T-helper 1 cell treated with Interleukin-12 subunit alpha and Interleukin-12 subunit beta and Interleukin-4 antibody, amounts not matched to agents 30 ng/mL and 1 ng/mL, for 36 hours (primary cell): ENCODE results near the gene GALNT3. TPM values are rescaled to one million over a fixed set of nuclear protein-coding genes. Genes with fewer than 3 reads are reported as not detected.

Experiments
- intact Hi-C: fragments of 100-400 bp; cut with micrococcal nuclease; formaldehyde crosslinking; loops from one replicate; pipeline ENCODE4 v1.15.1; 2024
- total RNA-seq: library from RNA; stranded (reverse); gene quantifications from 2 replicates; pipeline ENCODE4 v1.2.3, GENCODE V29; 2022

Gene GALNT3
- 15.4 and 17.5 TPM in 2 replicates for total RNA-seq

DNA sequence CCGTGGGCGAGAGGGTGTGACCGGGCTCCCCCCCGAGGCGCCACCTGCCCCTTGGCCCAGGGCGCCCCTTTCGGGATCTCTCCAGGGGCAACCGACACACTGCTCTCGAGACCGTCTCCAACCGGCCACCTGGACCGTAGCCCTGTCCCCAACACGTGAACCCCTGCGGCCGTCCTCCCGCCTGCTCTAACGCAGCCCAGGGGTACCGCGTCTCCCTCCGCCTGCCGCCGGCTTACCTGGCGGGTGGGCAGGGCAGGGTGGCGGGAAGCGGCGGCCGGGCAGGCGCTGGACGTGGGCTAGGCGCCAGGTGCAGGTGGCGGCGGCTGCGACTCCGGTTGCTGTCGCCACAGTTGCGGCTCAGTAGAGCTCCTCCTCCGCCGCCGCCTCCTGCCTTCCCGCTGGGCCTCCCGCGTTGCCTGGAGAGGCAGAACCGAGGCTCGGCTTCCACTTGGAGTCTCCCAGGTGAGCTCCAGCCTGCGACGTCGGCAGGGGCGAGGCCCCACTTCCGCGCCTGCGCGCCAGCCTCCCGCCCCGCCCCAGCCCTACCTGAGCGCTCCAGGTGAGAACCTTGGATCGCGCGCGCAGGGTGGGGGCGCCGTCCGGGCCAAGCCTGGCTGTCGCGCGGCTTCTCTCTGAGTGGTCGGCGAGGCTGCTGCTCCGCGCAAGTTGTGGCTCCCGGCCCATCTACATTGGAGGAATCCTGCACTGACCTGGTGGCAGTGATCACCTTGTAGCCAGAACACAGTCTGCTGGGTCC, at the start of gene GALNT3:
Gene GALNT3 (minus strand): TSS at position 469 of the 757 bp plus-strand sequence. CDS start 23,547 bp downstream, outside the sequence.
- intact Hi-C loops = loop anchor here (1.0 to 5.0 kb wide), 6 partner anchors 17 to 1057 kb away; partner anchors contain the start of gene TTC21B

DNA sequence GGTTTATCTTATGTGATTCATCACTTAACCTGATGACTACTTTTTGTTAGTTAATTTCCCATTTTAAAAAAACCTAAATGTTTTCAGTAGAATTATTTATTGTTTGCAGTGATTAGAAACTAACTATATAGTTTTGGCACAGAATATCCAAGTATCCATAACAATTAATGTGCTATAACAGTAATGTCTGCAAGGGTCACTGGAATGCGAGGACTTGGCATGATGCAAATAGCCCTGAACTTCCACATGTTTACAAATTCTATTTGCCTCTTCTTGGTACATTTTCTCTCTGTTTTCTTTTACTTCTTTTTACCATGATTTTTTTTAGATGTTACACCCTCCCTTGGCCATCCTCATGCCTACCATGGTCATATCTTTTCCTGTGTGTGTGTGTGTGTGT, 49.3 kb upstream of the GALNT3 start:
- intact Hi-C loops = no loop called here

DNA sequence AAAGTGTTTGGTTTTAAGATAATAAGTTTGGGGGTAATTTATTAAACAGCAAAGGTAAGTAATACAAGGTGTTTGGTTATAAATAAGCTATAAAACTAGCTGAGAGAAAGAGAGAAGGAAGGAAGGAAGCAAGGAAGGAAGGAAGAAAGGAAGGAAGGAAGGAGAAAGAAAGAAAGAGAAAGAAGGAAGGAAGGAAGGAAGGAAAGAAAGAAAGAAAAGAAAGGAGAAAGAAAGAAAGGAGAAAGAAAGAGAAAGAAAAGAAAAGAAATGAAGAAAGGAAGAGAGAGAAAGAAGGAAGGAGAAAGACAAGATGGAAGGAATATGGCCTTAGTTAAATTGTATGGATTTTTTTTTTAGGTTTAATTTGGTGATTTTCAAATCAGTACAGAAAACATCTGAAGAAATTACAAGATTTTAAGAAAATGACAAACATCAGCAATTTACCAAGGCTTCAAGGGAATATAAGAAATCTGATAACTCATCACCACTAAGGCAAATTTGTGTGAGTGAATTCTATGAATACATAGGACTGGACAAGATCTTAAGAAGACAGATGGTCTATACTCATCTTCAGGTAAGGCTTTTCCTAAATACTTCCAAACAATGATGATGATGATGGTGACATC, 46.4 kb upstream of the GALNT3 start:
- intact Hi-C loops = no loop called here

DNA sequence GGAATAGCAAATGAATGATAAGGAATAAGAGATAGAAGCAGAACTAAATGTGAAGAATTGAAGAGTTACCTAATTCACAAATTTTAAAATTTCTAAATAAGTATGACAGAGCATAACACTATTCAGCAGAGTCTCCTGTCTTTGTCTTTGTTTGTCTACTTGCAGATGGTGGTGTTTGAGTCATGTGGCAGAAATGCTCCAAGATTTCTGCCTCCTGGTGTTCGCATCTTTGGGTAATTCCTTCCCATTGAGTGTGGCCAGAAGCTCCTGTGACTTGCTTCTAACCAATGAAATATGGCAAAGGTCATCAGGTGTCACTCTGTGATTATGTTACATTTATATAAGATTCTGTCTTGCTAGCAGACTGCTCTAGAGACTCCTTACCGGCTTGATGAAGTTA, 45.6 kb upstream of the GALNT3 start:
- intact Hi-C loops = no loop called here

DNA sequence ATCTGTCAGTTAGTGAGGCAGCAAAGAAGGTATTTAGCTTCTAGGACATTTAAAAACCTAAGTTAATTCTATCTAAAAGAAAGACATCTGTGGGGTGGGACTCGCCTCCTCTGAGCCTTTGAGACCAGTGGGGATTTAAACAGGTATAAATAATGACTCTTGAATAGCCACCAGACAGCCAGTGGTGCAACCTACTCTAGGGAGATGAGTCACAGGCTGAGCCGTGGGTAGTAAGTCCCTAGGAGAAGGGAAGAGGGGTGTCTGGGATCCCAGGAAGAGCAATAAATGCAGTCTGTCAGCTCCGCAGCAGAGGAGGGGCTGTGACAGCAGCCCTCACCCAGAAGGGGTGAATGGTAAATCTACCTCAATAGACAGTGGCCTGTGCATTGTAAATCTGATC, 43.1 kb upstream of the GALNT3 start:
- intact Hi-C loops = no loop called here

DNA sequence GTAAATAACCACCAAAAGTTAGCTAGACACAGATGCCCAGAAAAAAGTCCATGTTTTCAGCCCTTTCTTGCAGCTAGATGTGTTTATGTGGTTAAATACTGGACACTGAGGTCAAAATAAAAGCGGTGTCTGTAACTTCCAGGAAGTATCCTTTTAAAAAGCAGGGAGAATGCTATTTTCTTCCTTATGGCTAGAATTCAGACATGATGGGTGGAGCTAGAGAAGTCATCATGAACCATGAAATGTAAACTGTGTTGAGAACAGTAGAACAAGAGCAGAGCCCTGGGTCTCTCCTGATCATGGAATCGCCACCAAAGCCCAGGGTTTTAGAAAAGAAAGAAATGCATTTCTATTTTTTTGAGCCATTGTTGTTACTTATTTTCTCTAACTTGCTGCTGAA, 41.3 kb upstream of the GALNT3 start:
- intact Hi-C loops = no loop called here

DNA sequence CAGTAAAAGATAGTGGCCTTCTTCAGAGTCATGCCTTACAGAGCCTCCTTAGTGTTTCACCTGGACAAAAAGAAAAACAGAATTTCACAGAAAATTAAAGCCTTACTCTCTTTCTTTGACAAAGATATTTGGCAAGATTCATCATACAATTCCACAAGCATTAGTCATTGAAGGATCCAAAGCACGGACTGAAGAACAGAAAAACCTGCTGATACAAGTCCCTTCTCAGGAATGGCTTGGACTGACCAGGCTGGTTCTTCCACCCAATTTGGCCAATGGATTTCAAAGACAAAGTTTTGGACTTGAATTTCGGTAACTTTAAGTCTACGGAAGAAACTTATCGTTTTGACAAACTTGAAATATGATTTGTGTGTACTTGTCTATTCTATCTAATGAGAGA, 39.1 kb upstream of the GALNT3 start:
- intact Hi-C loops = no loop called here

DNA sequence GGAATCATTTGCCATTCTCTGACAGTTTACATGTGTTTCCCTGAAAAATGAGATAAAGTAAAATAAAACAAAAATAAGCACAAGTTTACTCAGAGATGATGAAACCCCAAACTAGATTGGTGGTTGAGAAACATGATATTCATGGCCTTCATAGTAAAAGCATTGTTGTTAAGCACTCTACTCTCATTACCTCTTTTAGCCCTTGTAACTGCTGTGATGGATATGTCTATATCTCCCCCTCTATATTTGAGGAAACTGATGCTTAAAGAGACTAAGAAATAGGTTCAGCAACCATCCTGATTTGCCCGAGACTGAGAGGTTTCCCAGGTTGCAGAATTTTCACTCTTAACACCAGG, 33.9 kb upstream of the GALNT3 start:
- intact Hi-C loops = no loop called here

DNA sequence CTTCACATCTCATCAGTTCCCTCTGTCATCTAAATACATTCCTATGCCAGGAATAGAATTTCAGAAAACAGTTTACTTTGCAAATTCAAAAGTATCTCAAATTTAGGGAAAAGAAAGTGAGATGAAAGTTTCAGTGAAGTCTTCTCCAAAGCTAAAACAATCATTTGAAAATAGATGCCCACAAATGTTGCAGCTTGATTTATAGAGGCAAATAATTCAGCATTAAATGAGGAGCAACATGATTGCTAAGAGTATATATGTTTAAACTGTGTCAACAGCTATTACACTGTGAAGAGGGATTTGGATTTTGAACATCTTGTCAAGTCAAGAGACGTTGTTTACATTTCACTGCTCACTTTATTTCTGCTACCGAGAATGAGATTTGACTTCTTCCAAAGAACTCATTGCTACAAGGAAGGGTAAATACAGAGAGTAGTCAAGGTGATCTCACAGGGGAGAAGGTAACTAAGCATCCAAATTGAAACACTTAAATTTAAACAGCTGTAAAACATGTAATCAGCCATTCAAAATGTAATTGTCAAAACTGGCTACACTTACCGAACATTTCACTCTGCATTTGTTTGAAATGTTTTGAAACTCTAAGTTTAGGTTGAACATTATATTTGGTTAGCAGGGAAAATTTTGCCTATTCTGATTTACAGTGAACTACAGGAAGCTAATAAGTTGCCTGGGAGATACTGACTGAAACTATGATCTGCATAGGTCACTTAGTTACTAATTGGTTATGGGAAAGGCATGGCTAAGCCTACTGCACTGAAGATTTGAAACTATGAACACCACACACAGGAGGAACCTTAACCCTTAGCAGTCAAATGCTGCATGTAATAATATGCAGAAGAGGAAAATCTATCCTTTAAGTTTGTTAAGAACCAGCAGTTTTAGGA, 33.2 kb upstream of the GALNT3 start:
- intact Hi-C loops = no loop called here

DNA sequence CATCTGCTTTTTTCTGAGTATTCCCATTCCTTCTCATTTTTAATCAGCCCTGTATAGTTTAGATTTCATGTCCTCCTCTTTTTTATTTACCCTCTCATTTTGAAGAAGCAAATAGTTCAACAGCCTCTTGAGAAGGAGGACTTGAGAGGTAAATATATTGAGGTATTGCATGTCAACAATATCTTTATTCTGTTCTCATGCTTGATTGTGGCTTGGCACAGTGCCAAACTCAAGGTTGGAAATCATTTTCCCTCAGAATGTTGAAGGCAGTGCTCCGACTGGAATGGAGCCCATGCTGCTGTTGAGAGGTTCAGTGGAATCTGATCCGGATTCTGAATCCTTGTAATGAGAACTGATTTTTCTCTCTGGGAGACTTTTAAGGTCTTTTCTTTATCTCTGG, 31.0 kb upstream of the GALNT3 start:
- intact Hi-C loops = no loop called here

DNA sequence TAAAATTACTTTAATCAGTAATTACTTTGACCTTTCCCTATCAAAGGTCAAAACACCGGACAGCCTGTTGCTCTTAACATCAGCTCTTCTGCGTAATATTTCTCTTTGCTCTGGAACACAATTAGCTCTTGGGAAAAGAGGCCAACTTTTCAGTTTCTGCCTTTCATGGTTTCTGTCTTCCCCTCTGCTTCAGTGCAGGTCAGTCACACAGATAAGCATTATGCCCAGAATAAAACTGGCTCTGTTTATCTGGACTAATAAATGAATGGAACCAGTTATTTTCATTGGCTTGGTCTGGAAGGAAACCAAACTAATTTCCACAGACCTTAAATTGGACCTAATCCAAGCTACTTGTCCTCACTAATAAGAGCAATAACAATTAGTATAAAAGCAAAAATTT, 26.2 kb upstream of the GALNT3 start:
- intact Hi-C loops = no loop called here

DNA sequence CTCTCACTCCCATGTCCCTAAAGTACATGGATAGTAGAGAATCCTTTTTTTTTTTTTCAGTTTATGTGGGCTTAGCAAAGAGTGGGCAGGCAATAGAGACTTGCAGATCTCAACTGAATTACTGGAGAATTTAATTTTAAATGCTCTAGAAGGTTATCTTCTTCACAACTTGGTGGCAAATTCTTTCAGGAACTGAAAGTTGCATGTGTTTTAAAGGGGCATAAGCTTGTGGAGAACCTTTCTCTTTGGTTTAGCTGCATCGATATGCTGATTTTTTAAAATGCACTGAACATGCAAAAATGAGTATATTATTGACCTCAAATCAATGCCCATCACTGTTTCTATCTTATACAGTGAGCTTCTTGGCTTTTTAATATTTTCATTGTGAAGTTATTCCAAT, 24.9 kb upstream of the GALNT3 start:
- intact Hi-C loops = no loop called here

DNA sequence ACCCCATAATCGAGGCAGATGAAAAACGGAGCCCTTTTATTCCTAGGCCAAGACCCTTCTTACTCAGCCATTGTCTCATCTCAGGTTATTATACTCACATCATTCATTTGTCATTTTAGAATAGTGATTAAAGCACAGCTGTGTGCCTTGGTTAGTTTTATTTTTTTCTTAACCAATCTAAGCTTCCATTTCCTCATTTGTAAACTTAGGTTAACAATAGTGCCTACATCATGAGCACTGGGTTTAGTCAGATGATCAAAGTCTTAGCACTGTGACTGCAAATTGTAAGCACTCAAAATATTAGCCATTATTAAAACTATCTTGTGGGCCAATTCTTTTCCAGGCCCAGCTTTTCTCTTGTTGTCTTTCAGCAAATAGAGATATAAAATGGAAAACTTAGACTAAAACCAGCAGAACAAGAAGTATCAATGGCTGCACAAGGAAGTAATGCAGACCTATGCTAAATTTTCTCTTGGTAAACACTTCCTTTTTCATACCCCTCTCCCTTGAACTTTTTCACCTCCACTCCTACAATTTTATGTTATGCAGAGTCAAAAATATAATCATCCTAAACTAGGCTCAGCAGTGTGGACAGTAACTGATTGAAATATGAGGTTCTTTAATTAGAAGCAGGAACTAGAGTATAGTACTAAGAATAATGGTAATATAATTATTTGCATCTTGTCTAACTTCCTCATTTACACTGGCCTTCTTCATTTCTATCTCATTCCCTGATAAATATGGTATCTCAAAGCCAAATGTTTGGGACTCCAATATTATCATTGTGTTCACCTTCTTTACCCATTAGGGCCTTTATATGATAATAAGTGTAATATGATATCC, 21.5 kb upstream of the GALNT3 start:
- intact Hi-C loops = no loop called here

DNA sequence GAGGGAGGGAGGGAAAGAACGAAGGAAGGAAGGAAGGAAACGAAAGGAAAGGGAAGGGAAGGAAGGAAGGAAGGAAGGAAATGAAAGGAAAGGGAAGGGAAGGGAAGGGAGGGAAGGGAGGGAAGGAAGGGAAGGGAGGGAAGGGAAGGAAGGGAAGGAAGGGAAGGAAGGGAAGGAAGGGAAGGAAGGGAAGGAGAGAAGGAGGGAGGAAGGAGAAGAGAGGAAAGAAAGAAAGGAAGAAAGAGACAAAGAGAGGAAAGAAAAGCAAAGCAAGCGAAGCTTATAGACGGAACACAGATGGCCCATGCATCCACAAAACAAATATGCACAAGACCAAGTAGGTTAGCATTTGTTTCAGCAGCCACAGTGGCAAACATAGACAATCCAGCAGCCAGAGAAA, 20.4 kb upstream of the GALNT3 start:
- intact Hi-C loops = no loop called here

DNA sequence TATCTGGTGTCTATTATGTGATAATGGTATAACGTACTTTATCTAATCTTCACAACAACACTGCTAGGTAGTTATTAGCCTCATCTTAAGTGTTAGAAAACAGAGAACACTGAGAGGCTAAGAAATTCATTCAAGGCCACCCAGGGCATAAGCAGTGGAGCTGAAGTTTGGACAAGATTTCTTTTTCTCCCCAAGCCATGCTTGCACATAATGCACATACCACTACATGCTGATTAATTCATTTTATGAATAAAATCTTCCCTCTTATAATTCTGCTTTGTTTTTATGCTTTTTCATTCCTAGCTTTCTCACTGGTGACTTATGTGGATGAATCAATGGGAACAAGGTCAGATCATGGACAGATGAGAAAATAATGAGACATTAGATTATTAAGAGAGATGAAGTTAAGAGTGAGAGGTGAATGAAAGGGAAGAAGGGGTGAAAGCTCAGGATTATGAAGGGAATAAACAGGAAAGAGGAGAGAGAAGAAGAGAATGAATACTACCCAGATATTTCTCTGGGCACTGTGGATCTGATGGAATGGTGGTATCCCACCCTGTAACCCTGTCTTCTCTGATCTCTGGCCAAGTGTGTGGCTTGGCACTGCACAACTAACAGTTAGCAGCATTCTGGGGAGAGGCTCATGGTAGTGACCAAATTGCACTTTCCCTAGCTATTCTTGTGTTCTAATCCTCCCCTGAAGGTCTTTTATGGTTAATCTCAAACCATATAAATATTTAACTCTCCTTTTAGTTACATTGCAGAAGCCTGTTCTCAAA, 17.7 kb upstream of the GALNT3 start:
- intact Hi-C loops = no loop called here

DNA sequence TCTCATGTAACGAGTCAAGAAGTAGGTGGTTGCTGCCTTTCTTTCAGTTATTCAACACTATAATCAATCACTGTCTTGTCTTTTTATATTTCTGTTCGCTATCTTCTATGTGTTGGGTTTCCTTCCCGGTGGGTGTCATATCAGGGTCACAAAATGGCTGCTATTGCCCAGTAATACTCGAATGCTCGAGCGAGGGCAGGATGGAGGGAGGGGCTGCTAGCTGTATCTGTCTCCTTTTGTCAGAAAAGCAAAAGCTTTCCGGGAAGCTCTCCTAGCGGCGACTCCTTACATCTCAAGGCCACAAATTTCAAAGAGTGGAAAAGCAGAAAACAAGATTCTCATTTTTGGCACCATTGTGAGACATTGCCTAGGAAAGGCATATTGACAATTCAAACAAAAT, 16.4 kb upstream of the GALNT3 start:
- intact Hi-C loops = no loop called here

DNA sequence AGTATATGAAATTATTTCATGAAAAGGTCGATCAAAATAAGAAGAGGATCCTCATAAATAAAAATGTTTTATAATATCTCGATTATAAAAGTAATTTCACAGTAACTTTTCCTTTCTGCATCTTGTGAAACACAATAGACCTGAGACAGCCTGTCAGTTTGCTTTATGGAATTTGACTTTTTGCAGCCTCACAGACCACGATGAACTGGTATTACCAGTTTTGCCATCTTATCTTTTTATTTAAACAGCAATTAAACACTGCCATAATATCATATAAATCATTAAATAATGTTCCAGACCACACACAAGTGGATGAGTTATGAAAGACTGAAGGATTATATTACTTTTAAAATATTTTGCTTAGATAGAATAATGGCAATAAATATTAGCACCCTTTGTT, 10.7 kb upstream of the GALNT3 start:
- intact Hi-C loops = no loop called here

DNA sequence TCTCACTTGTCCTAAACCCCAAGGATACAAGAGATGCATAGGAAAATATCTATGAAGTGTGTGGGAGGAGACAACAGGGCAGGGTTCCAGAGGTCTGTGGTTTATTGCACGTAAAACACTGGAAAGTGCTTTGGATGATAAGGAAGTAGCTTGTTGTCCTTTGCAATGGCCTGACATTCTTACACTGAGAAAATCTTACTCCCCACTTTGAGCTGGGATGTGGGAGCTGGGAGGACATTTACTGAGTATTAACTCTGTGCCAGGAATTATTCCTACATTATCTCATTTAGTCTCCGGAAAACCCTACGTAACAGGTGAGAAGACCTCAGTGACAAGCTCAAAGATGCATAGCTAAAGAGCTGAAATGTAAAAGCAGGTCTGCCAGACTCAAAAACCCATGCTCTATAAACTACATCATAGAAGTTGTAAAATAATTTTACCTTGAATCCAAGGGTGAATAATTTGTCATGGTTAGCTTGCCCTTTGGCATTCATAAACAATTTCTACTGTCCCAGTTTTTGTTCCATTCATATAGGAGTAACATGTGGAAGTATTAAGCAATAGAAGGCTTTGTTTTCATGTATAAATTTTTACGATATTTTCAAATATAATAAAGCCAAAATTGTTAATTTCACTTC, 9.2 kb upstream of the GALNT3 start:
- intact Hi-C loops = no loop called here

DNA sequence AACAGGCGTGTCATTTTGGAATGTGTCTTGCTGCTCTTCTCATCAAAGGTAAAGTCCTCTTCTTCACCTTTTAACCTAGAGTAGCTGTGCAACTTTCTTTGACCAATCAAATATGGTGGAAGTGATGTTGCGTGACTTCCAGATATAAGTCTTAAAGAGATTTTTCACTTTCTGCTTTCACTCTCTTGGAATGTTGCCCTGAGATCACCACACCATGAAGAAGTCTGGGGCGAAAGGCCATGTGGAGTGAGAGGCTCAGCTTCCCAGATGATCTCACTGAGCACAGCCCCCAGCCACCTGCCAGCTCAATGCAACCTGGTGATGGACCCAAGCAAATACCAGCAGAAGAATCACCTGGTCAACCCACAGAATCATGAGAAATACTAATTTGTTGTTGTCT, 7.1 kb upstream of the GALNT3 start:
- intact Hi-C loops = no loop called here
